Natural killer cell (primary cell): Measurements from ENCODE around the gene OR5B12. TPM values are rescaled to one million over a fixed set of nuclear protein-coding genes. Genes with fewer than 3 reads are reported as not detected.
"Not testable (repeated sequence)": the region's sequence is repeated elsewhere in the genome, so short reads cannot be mapped to it uniquely, and the experiment has no call there.

Experiments used
- ATAC-seq, 3 donors: fragments of 150-1000 bp in 2 of 3; fragments of 200-7000 bp in 1 of 3; cut with Tn5 transposase; 1 replicate in 1 of 3; 2 replicates in 2 of 3; pipeline ENCODE4 v1.10.0; 2021; ENCODE audit warnings: mild to moderate bottlenecking in 2 of 3, moderate library complexity in 2 of 3
- DNase-seq, 2 donors: peaks; one replicate each; pipeline versions ENCODE4 v3.0.0 to v3.0.0-alpha.2; 2013 to 2021; ENCODE audit warnings: mixed read lengths in 1 of 2
- H3K27ac ChIP-seq: one replicate; pipeline ENCODE4 v1.5.1; 2013; ENCODE audit warnings: mild to moderate bottlenecking, low read length
- H3K27me3 ChIP-seq: one replicate; pipeline ENCODE4 v1.6.1; 2013; ENCODE audit warnings: low read length; ENCODE audit not compliant: control insufficient read depth, insufficient read depth
- H3K36me3 ChIP-seq: one replicate; pipeline ENCODE4 v1.6.1; 2013; ENCODE audit warnings: low read length; ENCODE audit not compliant: control insufficient read depth, insufficient read depth
- H3K4me1 ChIP-seq: one replicate; pipeline ENCODE4 v1.6.1; 2013; ENCODE audit warnings: low read length; ENCODE audit not compliant: control insufficient read depth, insufficient read depth
- H3K4me3 ChIP-seq: one replicate; pipeline ENCODE4 v1.5.1; 2013; ENCODE audit warnings: low read length
- H3K9me3 ChIP-seq: one replicate; pipeline ENCODE4 v1.6.1; 2013; ENCODE audit warnings: low read length; ENCODE audit not compliant: control insufficient read depth, insufficient read depth
- H3K27ac Mint-ChIP-seq, 2 donors: one replicate each; pipeline ENCODE4 v1.8.0; 2022; ENCODE audit warnings: mild to moderate bottlenecking in 2 of 2, mixed read lengths in 2 of 2, moderate library complexity in 1 of 2
- H3K27me3 Mint-ChIP-seq, 2 donors: one replicate each; pipeline ENCODE4 v1.8.0; 2022; ENCODE audit warnings: low read depth in 2 of 2, mixed read lengths in 2 of 2
- H3K36me3 Mint-ChIP-seq: one replicate; pipeline ENCODE4 v1.8.0; 2022; ENCODE audit warnings: mixed read lengths
- H3K4me1 Mint-ChIP-seq, 2 donors: one replicate each; pipeline ENCODE4 v1.8.0; 2022; ENCODE audit warnings: mixed read lengths in 2 of 2
- H3K4me3 Mint-ChIP-seq: one replicate; pipeline ENCODE4 v1.8.0; 2022; ENCODE audit warnings: mild to moderate bottlenecking, moderate library complexity, mixed read lengths
- H3K9me3 Mint-ChIP-seq, 2 donors: one replicate each; pipeline ENCODE4 v1.8.0; 2022; ENCODE audit warnings: mixed read lengths in 2 of 2
- CTCF ChIP-seq: fragments of 200-600 bp; IDR thresholded peaks from one replicate; pipeline ENCODE4 v1.8.0; 2022; ENCODE audit warnings: antibody characterized with exemption
- WGBS: methylation state at CpG from one replicate; pipeline ENCODE4 v1.1.7; 2013; ENCODE audit warnings: missing lambda C conversion rate; ENCODE audit not compliant: insufficient coverage; 5-methylcytosine and 5-hydroxymethylcytosine counted together
- intact Hi-C: fragments of 100-400 bp; cut with micrococcal nuclease; formaldehyde crosslinking; loops from one replicate; pipeline ENCODE4 v1.14.2; 2022
- total RNA-seq, 4 donors: library from RNA; stranded (reverse); fragments of 120-200 nt in 1 of 4; gene quantifications; one replicate each; pipeline versions ENCODE4 v1.2.3 to v1.2.4, GENCODE V29; 2013 to 2022

OR5B12 gene
- total RNA-seq, 3 donors from 2014 or later (not counting 1 experiment from before 2014, with no cell fraction given) = not detected

GRCh38 chr11:58433638-58434203, 8.3 kb downstream of the OR5B12 start:
- Mint-ChIP-seq H3K9me3 (peaks cover 0 to 3% of the 10 kb centered on the region in 2 donors), H3K36me3 (peaks cover 8% of the 10 kb centered on the region), H3K27me3 (peaks cover 11 to 14% of the 10 kb centered on the region in 2 donors), H3K27ac (no peak overlapping the region), H3K4me1 (no peaks in the 10 kb centered on the region), H3K4me3 (no peak overlapping the region)
- H3K36me3 ChIP-seq = no peaks in the 10 kb centered on the region
- intact Hi-C loops = no loop called here
- ATAC-seq = no peak
- peaks cover 2% of the 10 kb centered on the region for H3K27me3 ChIP-seq
- no peak overlapping the region for H3K4me3 ChIP-seq
- no peak overlapping the region for H3K27ac ChIP-seq
- whole genome bisulfite sequencing = 71% methylated on average over 1 of the region's 3 CpGs
- TF ChIP-seq CTCF = no peak
- no peaks in the 10 kb centered on the region for H3K9me3 ChIP-seq
- DNase-seq = no peak
- H3K4me1 ChIP-seq = no peaks in the 10 kb centered on the region

GRCh38 chr11:58429273-58429672, 12.8 kb downstream of the OR5B12 start:
- intact Hi-C loops = no loop called here

GRCh38 chr11:58428021-58428420, 14.0 kb downstream of the OR5B12 start, which contains the start of gene OR5B2:
Gene OR5B2, minus strand, starts transcription at chr11:58428121. Its CDS starts 4,860 bp downstream, at chr11:58423261.
- ATAC-seq = no peak
- H3K27ac ChIP-seq = no peak within 1 kb of the TSS
- intact Hi-C loops = no loop called here
- H3K4me1 ChIP-seq = no peaks in the 10 kb centered on the region
- H3K27ac Mint-ChIP-seq = no peak within 1 kb of the TSS
- 77% methylated on average over 3 of the region's 3 CpGs for WGBS
- peaks cover 16 to 17% of the 10 kb centered on the region in 2 donors for H3K27me3 Mint-ChIP-seq
- peaks cover 0 to 3% of the 10 kb centered on the region in 2 donors for H3K9me3 Mint-ChIP-seq
- H3K4me3 ChIP-seq = no peak within 1 kb of the TSS
- H3K9me3 ChIP-seq = peaks cover 5% of the 10 kb centered on the region
- no peak for TF ChIP-seq CTCF
- H3K36me3 ChIP-seq = no peaks in the 10 kb centered on the region
- no peaks in the 10 kb centered on the region for H3K4me1 Mint-ChIP-seq
- H3K27me3 ChIP-seq = peaks cover 4% of the 10 kb centered on the region
- no peak within 1 kb of the TSS for H3K4me3 Mint-ChIP-seq
- H3K36me3 Mint-ChIP-seq = peaks cover 10% of the 10 kb centered on the region
- DNase-seq = no peak

More at GRCh38 chr11:58429273-58429672, 12.8 kb downstream of the OR5B12 start:
- peaks cover 0 to 3% of the 10 kb centered on the region in 2 donors for H3K9me3 Mint-ChIP-seq
- H3K4me3 ChIP-seq = no peak overlapping the region
- H3K36me3 ChIP-seq = no peaks in the 10 kb centered on the region
- peaks cover 5% of the 10 kb centered on the region for H3K9me3 ChIP-seq
- WGBS = no CpG with 5 or more reads among the region's 1 CpG
- H3K27ac ChIP-seq = no peak overlapping the region
- H3K27ac Mint-ChIP-seq = no peak overlapping the region
- H3K27me3 ChIP-seq = peaks cover 4% of the 10 kb centered on the region
- no peak overlapping the region for H3K4me3 Mint-ChIP-seq
- no peaks in the 10 kb centered on the region for H3K4me1 Mint-ChIP-seq
- H3K4me1 ChIP-seq = no peaks in the 10 kb centered on the region
- DNase-seq (no peak), ATAC-seq (no peak)
- no peak for TF ChIP-seq CTCF
- peaks cover 16 to 17% of the 10 kb centered on the region in 2 donors for H3K27me3 Mint-ChIP-seq
- peaks cover 10% of the 10 kb centered on the region for H3K36me3 Mint-ChIP-seq

- no peak within 1 kb of the TSS for H3K27ac Mint-ChIP-seq
- no CpG with 5 or more reads among the region's 1 CpG for WGBS
- peaks cover 0 to 3% of the 10 kb centered on the region in 2 donors for H3K27me3 Mint-ChIP-seq
- no peak for ATAC-seq
- no peaks in the 10 kb centered on the region for H3K36me3 Mint-ChIP-seq
- Histone ChIP-seq H3K27ac (no peak within 1 kb of the TSS), H3K4me1 (no peaks in the 10 kb centered on the region), H3K9me3 (peaks cover 3% of the 10 kb centered on the region), H3K4me3 (no peak within 1 kb of the TSS), H3K27me3 (no peaks in the 10 kb centered on the region), H3K36me3 (no peaks in the 10 kb centered on the region)
- DNase-seq = no peak
- H3K9me3 Mint-ChIP-seq = peaks cover 6% of the 10 kb centered on the region in 2 donors
- intact Hi-C loops = no loop called here
- no peak for TF ChIP-seq CTCF
- no peak within 1 kb of the TSS for H3K4me3 Mint-ChIP-seq
- no peaks in the 10 kb centered on the region for H3K4me1 Mint-ChIP-seq
Measured at GRCh38 chr11:58406774-58407173, 35.3 kb downstream of the OR5B12 start, which contains the start of gene OR5B3. Gene OR5B3, minus strand, starts transcription at chr11:58406874. Its CDS starts 3,465 bp downstream, at chr11:58403409.

GRCh38 chr11:58399622-58400021, 42.4 kb downstream of the OR5B12 start:
- H3K4me1 ChIP-seq, H3K4me3 Mint-ChIP-seq, H3K27ac Mint-ChIP-seq, H3K27me3 Mint-ChIP-seq, DNase-seq, H3K36me3 ChIP-seq, H3K36me3 Mint-ChIP-seq, intact Hi-C loops, H3K4me3 ChIP-seq, H3K9me3 Mint-ChIP-seq, H3K4me1 Mint-ChIP-seq, H3K27ac ChIP-seq, H3K27me3 ChIP-seq, H3K9me3 ChIP-seq, ATAC-seq: not testable (repeated sequence)
- no CpG with 5 or more reads among the region's 2 CpGs for WGBS
